Progenitor cell of endocrine pancreas (in vitro differentiated cells): ENCODE data around the gene RITA1. TPM values are rescaled to one million over a fixed set of nuclear protein-coding genes. Genes with fewer than 3 reads are reported as not detected.

ENCODE experiments used
- DNase-seq: peaks from one replicate; pipeline ENCODE4 v3.0.0; 2021; ENCODE audit warnings: low spot score; ENCODE audit not compliant: unreplicated experiment
- H3K27ac Mint-ChIP-seq: 2 replicates; pipeline ENCODE4 v1.8.0; 2021; ENCODE audit warnings: mild to moderate bottlenecking, moderate library complexity, mixed read lengths
- H3K27me3 Mint-ChIP-seq: 2 replicates; pipeline ENCODE4 v1.8.0; 2021; ENCODE audit warnings: mixed read lengths
- H3K36me3 Mint-ChIP-seq: 2 replicates; pipeline ENCODE4 v1.8.0; 2022; ENCODE audit warnings: mixed read lengths; ENCODE audit not compliant: insufficient read depth
- H3K4me1 Mint-ChIP-seq: 2 replicates; pipeline ENCODE4 v1.8.0; 2021; ENCODE audit warnings: low read depth, mixed read lengths
- H3K4me3 Mint-ChIP-seq: 2 replicates; pipeline ENCODE4 v1.8.0; 2021; ENCODE audit warnings: low read depth, mild to moderate bottlenecking, moderate library complexity, mixed read lengths
- H3K9me3 Mint-ChIP-seq: 2 replicates; pipeline ENCODE4 v1.8.0; 2021; ENCODE audit warnings: low read depth, mixed read lengths
- total RNA-seq: library from RNA; stranded (reverse); gene quantifications from 2 replicates; pipeline ENCODE4 v1.2.1, GENCODE V29; 2021
- TF ChIP-seq, protein P1 (sequence below): fragments of 200-600 bp; sonication (generic); IDR thresholded peaks from one replicate; pipeline ENCODE4 v1.5.0; 2021; ENCODE audit warnings: antibody characterized with exemption, mild to moderate bottlenecking; ENCODE audit not compliant: unreplicated experiment

Gene RITA1
- total RNA-seq, 1 donor from 2014 or later = 16.2 TPM

GRCh38 chr12:113169697-113170096 lies 15.8 kb upstream of the RITA1 start:
- Mint-ChIP-seq H3K4me1 (no peaks in the 10 kb centered on the region), H3K9me3 (no peaks in the 10 kb centered on the region), H3K4me3 (no peak overlapping the region), H3K27ac (no peak overlapping the region), H3K36me3 (peaks cover 20% of the 10 kb centered on the region), H3K27me3 (no peaks in the 10 kb centered on the region)
- no peak for DNase-seq
- TF ChIP-seq, protein P1, sequence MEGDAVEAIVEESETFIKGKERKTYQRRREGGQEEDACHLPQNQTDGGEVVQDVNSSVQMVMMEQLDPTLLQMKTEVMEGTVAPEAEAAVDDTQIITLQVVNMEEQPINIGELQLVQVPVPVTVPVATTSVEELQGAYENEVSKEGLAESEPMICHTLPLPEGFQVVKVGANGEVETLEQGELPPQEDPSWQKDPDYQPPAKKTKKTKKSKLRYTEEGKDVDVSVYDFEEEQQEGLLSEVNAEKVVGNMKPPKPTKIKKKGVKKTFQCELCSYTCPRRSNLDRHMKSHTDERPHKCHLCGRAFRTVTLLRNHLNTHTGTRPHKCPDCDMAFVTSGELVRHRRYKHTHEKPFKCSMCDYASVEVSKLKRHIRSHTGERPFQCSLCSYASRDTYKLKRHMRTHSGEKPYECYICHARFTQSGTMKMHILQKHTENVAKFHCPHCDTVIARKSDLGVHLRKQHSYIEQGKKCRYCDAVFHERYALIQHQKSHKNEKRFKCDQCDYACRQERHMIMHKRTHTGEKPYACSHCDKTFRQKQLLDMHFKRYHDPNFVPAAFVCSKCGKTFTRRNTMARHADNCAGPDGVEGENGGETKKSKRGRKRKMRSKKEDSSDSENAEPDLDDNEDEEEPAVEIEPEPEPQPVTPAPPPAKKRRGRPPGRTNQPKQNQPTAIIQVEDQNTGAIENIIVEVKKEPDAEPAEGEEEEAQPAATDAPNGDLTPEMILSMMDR = no peak

GRCh38 chr12:113170457-113170856 lies 15.1 kb upstream of the RITA1 start:
- TF ChIP-seq, protein P1 = no peak
- Mint-ChIP-seq H3K4me1 (no peaks in the 10 kb centered on the region), H3K4me3 (no peak overlapping the region), H3K9me3 (no peaks in the 10 kb centered on the region), H3K27me3 (no peaks in the 10 kb centered on the region), H3K36me3 (peaks cover 22% of the 10 kb centered on the region), H3K27ac (no peak overlapping the region)
- DNase-seq = no peak

DNA sequence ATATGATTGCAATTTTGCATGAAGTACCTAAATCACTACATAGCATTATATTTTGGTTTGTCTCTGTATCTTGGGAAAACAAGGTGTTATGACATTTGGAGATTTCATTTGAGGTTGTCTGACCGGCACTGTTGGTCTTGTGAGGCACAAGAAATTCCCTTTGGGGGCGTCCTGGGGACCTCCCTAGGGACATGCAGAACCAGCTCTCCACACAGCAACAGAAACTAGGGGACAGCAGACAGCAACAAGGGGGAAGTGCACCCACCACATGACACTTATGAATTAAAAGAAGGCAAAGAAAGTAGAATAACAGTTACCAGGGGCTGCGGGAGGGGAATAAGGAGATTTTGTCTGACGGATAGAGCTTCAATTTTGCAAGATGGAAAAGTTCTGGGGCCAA lies 14.6 kb upstream of the RITA1 start:
- Mint-ChIP-seq H3K36me3 (peaks cover 22% of the 10 kb centered on the region), H3K4me1 (no peaks in the 10 kb centered on the region), H3K27ac (no peak overlapping the region), H3K9me3 (no peaks in the 10 kb centered on the region), H3K4me3 (no peak overlapping the region), H3K27me3 (no peaks in the 10 kb centered on the region)
- DNase-seq = no peak
- TF ChIP-seq, protein P1 = no peak

- Mint-ChIP-seq H3K27ac (no peak overlapping the region), H3K9me3 (no peaks in the 10 kb centered on the region), H3K4me3 (no peak overlapping the region), H3K4me1 (no peaks in the 10 kb centered on the region), H3K36me3 (peaks cover 24% of the 10 kb centered on the region), H3K27me3 (no peaks in the 10 kb centered on the region)
- TF ChIP-seq, protein P1 = no peak
- no peak for DNase-seq
Measured at GRCh38 chr12:113171543-113171942, 14.0 kb upstream of the RITA1 start.

DNA sequence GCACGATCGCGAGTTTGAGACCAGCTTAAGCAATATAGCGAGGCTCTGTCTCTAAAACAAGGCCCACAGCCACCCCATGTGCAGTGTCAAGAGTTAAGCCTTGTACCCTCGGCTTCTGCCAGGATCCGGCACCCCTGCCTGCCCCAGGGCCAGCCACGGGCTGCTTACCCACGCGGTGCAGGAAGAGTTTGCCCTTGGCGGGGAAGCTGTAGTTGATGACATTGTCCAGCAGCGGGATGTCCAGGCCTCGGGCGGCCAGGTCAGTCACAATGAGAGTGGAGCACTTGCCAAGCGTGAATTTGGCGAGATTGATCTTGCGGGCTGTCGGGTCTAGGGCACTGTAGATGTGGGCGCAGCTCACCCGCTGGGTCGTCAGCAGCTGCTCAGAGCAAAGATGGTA lies 13.3 kb upstream of the RITA1 start:
- Mint-ChIP-seq H3K36me3 (peaks cover 30% of the 10 kb centered on the region), H3K4me3 (no peak overlapping the region), H3K9me3 (no peaks in the 10 kb centered on the region), H3K4me1 (no peaks in the 10 kb centered on the region), H3K27me3 (no peaks in the 10 kb centered on the region), H3K27ac (no peak overlapping the region)
- TF ChIP-seq, protein P1 = no peak
- DNase-seq = no peak
